GM19043 (cell line): ENCODE measurements around the gene FAM83E.
"Not testable (repeated sequence)": the region's sequence is repeated elsewhere in the genome, so short reads cannot be mapped to it uniquely, and the experiment has no call there.

Source experiments
- ATAC-seq: cut with Tn5 transposase; IDR thresholded peaks from one replicate; pipeline ENCODE4 v1.9.1; 2021; ENCODE audit warnings: low read depth; ENCODE audit not compliant: unreplicated experiment

The FAM83E gene

DNA sequence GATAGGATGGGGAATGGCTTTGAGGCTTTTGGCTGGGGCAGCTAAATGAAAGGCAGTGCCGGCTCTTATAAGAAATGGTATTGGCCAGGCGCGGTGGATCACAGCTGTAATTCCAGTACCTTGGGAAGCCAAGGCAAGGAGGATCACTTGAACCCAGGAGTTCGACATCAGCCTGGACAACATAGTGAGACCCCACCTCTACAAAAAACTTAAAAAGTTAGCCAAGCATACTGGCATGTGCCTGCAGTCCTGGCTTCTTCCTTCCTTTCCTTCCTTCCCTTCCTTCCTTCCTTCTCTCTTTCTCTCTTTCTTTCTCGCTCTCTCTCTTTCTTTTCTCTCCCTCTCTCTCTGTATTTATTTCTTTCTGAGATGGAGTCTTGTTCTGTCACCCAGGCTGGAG is 28.0 kb upstream of the FAM83E start:
- no peak for ATAC-seq

DNA sequence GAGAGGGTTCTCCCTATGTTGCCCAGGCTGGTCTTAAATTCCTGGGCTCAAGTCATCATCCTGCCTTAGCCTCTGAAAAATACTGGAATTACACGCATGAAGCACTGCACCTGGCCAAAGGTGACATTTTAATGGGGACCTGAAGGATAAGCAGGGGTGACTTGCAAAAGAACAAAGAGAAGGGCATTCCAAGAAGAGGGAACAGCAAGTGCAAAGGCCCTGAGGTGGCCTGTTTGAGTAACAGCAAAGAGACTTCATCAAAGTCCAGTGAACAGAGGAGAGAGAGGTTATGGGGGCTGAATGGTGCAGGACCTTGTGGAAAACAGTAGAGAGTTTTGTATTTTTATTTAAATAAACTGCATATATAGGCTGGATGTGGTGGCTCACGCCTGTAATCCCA is 27.0 kb upstream of the FAM83E start:
- ATAC-seq = no peak

DNA sequence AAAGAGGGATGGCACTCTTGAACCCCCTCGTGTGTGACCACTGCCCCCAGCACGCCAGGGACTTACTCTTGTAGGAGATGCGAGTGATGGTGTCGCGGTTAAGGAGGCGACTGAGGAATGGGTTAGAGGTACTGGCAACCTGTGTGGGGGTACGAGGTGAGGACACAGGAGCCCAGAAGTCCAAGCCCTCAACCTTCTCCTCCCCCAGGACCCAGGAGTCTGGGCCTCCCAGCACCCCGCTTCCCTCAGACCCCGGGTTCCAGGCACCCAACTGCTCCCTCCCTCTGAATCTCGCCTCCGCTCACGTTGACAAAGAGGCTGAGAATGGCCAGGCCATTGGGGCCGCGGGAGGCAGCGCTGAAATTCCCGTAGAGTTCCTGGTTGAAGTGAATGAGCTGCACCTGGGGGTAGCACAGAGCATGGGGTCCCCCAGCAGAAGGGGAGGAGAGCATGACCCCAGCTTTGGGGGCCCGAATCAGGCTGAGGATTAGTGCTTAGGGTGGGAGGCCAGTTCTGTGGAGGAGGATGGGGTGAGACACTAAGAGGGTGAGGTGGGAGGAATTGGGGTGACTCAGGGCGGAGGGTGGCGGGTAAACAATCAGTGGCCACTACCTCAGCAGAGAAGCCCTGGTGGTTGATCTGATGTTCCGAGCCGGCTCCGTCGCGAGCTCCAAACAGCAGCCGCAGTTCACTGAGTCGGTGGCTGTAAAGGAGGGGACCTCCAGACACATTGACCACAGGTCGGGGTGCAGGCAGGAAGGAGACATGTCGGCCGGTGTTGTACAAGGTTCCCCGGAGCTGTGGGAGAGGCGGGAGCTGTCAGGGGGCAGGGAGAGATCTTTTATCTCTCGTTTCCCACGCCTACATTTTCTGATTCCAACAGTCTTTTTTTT is 24.9 kb upstream of the FAM83E start:
- no peak for ATAC-seq

DNA sequence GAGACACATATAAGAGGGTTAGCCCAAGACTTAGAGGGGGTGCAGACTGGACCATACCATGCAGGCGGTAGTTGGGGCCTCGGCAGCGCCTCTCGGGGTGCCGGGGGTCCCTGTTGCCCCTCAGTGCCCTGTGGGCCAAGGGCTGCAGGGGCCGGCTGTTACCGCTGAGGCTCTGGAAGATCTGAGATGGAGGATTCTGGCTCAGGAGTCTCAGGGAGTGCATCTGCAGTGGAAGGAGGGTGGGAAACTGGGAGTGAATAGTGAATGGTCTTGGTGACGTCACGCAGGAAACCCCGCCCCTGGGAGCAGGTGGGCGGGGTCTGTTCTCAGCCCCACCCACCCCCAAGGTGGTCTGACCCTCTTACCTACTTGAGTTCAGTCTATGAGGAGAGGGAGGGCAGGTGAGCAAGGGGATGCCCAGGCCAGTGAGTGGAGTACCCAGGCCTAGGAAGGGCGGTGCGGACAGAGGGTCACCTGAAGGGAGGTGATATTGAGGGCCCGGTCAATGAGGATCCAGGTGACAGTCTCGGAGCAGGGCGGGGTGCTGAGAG is 24.0 kb upstream of the FAM83E start:
- no peak for ATAC-seq

DNA sequence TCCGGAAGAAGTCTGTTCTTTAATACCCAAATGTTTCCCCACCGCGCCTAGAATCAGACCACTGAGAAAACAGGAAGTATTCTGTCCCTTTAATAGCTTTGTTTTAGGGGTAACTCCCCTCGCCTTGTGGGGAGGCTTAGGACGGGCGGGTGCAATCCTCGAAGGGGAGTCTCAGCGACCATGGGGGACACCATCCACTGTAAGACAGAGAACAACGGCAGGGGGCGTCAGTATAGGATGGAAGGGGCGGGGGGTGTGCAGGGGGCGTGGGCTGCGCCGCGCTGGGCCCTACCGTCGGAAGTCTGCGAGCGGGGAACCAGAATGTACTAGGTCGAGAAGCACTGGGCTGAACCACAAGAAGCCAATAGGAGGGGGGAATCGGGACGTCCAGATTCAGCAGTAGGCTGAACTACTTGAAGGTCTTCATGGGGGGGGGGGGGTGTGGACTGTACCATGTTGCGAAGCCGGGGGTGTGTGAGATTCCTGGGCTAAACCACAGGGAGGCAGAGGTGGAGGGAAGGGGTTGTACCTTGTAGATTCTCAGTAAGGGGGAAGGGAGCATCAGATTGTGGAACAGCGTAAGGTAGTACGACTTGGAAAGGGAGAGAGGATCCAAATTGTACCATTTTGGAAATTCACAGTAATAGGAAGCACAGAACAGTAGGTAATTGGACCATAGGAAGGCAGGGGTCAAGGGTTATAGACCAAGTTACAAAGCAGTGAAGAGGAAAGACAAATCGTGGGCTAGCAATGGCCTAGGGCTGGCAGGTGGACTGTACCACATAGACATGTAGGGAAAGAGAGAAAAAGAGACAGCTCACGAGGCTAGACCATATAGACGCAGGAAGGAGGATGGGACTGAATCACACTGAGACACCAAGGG is 23.3 kb upstream of the FAM83E start:
- peak; percentile 12 for ATAC-seq

DNA sequence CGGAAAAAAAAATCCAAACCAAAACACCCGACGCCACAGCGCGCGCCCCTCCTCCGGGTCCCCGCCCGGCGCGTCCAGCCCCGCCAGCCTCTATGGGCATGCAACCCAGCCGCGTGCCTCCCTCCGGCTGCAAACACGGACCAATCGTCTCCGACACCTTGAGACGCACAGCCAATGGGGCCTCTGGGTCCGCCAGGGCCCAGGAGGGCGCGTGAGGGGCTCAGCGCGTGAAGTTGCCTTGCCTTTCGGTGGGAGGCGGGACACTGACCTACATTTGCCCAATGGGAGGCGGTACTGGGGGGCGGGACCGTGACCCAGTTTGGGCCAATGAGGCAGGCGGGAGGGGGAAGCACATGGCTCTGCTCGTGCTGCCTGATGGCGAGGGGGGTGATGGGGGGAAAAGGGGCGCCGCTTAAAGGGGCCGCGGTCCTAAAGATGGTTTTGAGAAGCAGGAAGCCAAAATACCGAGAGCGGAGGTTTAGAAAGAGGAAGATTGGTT is 22.6 kb upstream of the FAM83E start:
- peak; percentile 66 for ATAC-seq

DNA sequence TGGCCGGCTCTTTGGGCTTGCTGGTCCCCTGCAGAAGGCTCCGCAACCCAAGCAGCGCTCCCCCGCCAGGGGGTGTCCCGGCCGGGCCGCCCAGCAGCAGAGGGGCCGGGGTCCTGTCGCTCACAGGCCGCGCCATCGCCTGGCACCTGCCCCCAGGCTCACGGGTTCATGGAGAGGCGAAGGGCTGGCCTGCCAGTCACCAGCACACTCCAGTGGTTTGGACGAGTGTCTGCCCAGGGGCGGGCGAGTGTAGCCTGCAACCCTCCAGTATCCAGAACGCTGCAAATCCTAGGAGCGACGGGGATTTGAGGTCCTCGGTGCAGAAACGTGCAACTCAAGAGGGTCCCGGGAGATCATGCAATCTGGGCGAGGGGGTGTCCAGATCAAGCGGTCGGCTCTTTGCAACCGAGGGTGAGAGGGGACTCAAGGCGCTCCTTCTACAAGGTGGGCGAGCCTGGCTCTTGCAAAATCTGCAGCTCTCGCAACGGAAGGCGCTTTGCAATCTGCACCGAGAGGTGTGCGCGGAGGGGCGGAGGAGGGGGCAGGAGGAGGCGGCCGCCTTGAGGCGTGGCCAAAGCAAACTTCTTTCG is 22.1 kb upstream of the FAM83E start, which contains the start of gene DBP:
Gene DBP (minus strand): TSS at position 521 of the 590 bp plus-strand sequence. CDS start 385 bp downstream, at position 136.
- ATAC-seq = no peak

DNA sequence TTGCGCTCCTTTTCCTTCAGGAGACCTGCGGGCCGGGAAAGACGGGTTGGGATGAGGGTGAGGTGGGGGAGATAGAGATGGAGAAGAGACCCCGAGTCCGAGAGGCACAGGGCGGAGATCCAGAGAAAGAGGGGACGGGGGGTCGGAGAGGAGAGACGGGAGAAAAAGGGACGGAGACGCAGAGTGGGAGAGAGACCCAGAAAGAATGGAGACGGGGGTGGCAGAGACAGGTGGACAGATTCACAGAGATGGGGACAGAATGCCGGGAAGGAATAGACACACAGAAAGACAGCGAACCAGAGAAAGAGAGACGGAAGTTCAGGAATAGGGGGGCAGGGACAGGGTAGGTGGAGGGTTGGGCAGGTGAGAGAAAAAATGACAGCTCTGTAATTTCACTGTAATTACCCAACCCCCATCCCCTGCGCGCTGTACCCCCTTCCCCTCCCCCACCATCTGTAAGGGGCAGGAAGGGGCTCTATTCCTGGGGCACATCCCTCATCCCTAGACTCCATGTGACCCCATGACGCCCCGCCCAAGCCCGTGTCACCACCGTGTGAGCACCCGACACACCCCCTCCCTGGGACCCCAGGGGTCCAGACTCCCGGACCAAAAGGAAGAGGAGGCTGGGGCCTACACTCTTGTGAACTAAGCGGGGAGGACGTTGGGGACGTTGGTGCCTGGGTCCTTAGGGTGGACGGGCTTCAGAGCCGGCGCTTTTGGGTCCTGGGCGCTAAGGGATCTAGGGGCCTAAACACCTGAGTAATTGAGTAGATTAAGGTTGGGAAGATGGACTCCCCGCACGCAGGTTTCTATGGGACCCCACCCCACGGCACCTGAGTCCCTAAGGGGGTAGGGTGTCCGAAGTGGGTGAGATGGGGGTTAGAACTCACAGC is 21.3 kb upstream of the FAM83E start:
- ATAC-seq = no peak

DNA sequence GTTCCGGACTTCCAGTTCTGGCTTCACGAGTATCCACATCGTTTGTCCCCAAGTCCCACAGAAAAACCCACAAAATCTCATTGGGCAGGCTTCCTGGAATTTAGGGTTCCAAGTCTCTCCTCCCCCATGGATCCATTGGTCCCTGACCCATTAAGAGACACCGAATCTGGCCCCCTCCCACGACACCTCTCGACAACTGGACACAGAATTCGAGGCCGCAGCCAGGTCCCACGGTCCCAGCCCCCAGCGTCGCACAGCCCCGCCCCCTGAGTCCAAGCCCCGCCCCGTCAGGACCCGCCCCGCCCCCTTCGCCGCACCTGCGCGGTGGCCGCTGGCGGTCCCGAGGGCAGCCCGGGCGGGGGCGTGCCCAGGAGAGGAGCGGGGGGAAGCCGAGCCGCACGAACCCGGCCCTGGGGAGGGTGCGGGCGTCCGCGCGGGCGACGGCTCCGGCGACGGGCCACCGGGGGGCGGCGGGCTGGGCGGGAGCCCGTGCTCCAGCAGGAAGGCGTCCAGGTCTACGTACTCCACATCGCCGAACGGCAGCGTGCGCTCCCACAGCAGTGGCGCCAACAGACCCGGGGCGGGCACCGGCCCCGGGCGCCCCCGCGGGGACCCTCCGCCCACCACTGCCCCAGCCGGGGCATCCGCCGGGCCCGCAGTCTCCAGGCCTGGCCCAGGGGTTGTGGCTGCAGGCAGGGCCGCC is 20.5 kb upstream of the FAM83E start:
- no peak for ATAC-seq

DNA sequence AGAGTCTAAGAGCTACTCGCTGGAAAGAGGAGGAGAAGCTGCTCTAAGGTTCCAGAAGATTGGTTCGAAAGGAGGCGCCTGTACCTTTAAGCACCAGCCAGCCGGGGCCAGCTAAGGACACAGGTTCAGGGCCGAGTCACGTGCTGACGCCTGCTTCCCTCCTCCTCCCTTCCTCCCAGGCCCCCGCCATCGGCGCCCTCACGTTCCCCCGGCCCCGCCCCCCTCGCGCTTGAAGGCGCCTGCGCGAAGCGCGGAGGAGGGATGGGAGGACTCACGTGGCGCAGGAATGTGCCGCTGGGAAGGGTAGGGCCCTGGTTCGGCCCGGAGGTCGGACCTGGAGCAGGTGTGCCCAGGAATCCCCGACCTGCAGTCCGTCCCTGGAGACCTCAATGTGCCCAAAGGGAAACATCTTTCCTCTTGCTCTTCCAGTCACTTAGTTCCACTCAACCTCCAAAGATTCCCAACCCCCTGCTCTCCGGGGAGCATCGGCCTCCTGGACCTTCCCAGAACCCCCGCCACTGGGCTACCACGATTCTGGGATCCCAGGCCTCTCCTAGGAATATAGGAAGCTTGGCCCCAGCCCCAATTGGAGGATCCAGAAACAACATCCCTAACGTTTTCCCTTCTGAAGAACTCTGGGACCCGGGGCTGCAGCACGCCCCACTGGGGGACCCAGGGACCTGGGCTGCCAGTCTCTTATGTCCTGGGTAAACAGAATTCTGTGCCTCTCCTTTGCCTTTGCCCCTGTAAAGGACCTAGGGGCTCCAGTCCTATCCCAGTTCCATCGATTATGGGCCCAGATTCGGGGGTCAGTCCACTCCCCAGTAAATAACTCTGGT is 19.8 kb upstream of the FAM83E start:
- no peak for ATAC-seq

DNA sequence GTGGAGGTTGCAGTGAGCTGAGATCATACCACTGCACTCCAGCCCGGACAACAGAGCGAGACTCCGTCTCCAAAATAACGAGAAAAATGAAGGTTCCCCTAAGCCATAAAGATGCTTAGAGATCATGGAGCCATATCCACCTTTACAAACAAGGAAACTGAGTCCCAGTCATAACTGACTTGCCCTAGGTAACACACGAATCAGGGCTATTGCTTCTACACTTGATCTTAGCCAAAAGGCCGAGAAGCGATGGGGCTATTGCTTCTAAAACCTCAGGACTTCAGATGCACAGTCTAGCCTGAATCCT is 19.1 kb upstream of the FAM83E start:
- no peak for ATAC-seq

DNA sequence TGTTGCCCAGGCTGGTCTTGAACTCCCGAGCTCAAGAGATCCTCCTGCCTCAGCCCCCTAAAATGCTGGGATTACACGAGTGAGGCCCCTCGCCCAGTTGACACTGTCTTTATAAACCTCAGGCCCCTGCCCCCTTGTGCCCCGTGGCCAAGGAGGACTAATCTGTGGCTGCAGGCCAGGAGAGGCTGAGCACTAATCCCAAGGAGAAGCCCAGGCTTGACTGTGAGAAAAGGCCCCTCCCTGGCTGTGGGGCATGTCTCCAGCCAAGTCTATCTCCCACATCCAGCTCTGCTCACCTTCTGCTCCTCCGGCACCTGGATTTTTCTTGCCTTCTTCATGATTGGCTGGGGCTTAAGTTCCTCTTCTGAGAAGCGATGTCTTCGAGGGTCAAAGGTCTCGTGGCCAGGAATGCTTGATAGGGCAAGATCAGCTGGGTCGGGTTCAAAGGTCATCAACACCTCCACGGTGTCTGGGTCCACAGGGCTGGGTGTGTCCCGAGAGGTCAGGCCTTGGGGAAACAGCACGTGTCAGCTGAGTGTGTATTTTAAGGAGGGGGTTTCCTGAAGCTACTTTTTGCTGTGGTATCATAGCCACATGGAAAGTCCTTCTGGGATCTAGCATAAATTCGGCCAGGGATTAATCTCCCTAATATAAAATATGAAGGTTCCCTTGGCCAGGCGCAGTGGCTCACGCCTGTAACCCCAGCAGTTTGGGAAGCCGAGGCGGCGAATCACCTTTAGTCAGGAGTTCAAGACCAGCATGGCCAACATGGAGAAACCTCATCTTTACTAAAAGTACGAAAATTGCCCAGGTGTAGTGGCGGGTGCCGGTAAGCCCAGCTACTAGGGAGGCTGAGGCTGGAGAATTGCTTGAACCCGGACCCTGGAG is 18.5 kb upstream of the FAM83E start:
- ATAC-seq = no peak

DNA sequence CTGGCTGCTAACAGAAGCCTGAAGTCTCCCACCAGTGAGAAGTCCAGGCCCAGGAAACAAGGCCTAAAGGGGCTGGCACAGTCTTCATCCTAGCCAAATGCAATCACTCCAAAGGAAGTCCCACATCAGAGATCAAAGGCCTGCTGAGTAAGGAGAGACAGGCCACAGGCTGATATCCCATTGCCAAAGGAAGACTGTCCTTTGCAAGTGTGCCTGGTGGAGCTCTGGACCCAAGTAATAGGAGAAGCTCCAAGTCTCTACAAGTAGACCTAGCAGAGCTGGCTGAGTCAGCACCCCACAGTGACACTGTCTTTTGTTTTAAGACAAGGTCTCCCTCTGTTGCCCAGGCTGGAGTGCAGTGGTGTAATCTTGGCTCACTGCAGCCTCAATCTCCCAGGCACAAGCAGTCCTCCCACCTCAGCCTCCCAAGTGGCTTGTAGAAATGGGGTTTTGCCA is 17.8 kb upstream of the FAM83E start:
- ATAC-seq = no peak

DNA sequence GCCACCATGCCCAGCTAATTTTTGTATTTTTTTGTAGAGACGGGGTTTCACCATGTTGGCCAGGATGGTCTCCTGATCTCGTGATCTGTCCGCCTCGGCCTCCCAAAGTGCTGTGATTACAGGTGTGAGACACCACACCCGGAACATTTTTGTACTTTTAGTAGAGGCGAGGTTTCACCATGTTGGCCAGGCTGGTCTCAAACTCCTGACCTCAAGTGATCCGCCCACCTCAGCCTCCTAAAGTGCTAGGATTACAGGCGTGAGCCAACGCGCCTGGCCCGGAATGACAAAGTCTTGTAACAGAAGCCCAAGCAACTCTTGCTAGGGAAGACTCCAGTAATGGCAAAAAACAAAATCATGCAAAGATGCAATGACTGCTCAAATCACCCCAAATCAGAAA is 17.4 kb upstream of the FAM83E start:
- not testable (repeated sequence) for ATAC-seq

DNA sequence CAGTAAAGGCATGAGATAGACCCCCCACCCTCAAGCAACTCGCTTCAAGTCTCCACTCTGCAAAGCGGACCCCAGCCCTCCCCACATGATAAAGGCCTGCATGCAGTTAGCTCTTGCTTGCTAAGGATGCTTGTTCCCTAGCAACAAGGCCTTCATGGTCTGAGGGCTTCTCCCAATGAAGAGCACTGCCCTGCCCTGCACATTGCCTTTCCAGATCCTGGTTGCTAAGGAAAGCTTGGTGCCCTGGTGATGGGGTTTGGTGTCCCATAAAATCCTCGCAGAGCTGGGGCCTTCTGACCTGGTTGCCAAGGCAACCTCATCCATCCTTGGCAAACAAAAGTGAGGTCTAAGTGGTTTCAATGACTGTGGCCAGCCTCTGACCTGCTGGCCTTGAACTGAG is 16.3 kb upstream of the FAM83E start:
- no peak for ATAC-seq

DNA sequence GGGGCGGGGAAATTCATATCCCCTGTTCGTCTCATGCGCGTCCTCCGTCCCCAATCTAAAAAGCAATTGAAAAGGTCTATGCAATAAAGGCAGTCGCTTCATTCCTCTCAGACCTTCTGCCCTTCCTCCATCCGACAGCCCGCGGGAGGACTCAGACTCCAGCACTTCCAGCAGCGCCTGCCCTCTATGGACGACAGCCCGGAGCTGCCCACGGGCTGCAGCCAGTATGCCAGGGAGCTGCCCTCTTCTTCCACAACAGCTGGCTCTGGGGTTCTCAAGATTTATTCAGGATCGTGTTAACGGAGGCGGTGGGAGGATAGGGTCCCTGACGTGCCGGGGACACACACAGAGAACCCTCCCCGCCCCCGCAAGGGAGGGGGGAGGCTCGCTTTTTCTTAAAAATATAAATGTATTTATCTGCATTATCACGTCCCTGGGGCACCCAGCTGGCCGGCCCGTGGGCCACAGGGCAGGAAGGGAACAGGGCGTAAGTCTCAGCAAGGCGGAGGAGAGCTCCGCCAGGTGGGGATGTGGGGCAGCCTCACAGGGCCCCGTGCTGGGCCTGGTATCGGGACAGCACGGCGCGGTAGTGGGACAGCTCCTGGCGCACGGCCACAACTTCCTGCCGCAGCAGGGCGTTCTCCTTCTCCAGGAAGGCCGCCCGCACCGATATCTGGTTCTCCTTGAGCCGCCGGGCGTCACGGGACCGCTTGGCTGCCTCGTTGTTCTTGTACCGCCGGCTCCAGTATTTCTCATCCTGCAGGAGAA is 15.6 kb upstream of the FAM83E start:
- no peak for ATAC-seq
